ENCODE results near the gene SBK3.
"Not testable (repeated sequence)": the region's sequence is repeated elsewhere in the genome, so short reads cannot be mapped to it uniquely, and the experiment has no call there.

Gene SBK3

GRCh38 chr19:55519451-55520311, 25.7 kb downstream of the SBK3 start:
- DNase-seq (ENCODE audit: low read depth in 2 of 2), result peak in 1 of 2 experiments; percentile 32

- DNase-seq (ENCODE audit: low read depth in 2 of 2), result peak; percentile 79 to 80
Measured at GRCh38 chr19:55516878-55517620, 28.3 kb downstream of the SBK3 start.

GRCh38 chr19:55508120-55508519, 37.2 kb downstream of the SBK3 start:
- DNase-seq (ENCODE audit: low read depth in 2 of 2), result no peak

DNA sequence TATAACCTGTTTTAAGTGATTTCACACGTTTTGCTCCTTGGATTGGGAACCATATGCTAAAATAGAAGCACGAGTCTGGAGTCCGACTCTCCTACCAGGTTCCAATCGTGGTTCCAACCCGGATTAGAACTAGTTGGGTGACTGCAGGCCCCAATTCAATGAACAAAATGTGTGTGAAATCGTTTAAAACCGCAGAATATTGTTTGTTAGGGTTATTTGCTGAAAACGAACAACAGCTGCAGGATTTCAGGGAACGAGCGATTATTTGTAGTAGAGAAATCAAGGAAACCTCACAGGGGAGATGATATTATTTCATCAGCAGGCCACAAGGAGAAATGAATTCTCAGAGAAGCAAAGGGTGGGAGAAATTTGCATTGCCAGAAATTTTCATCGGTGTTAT, 40.4 kb downstream of the SBK3 start:
- DNase-seq (ENCODE audit: low read depth in 2 of 2), result no peak

DNA sequence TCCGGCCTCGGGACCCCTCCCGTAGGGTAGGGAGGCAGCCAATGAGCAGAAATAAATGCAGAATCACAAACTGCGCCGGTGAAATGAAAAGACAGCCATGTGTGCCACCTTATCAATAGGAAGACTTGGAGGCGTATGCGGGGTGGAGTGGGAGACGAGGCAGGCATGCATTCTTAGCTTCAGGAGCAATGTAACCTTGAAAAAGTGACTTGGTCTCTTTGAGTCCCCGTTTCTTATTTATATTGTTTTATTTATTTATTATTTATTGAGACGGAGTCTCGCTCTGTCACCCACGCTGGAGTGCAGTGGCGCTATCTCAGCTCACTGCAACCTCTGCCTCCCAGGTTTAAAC, 41.1 kb downstream of the SBK3 start:
- no peak for DNase-seq (ENCODE audit: low read depth in 2 of 2)

- peak; percentile 81 to 82 for DNase-seq (ENCODE audit: low read depth in 2 of 2)
Measured at GRCh38 chr19:55503502-55504251, 41.7 kb downstream of the SBK3 start.

DNA sequence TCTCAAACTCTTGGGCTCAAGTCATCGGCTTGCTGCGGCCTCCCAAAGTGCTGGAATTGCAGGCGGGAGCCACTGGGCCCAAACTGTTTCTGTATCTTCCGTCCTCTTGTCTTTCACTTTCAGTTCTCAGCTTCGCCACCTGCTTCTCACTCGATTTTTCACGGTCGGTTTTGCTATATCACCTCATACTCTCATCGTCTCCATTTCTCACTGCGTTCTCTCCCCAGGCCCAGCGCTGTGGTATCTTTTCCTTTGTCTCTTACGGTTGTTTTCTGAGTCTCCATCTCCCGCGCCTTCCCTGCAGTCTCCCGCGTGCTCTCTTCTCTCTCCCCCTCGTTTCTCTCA, 42.2 kb downstream of the SBK3 start:
- DNase-seq (ENCODE audit: low read depth in 2 of 2), result no peak

DNA sequence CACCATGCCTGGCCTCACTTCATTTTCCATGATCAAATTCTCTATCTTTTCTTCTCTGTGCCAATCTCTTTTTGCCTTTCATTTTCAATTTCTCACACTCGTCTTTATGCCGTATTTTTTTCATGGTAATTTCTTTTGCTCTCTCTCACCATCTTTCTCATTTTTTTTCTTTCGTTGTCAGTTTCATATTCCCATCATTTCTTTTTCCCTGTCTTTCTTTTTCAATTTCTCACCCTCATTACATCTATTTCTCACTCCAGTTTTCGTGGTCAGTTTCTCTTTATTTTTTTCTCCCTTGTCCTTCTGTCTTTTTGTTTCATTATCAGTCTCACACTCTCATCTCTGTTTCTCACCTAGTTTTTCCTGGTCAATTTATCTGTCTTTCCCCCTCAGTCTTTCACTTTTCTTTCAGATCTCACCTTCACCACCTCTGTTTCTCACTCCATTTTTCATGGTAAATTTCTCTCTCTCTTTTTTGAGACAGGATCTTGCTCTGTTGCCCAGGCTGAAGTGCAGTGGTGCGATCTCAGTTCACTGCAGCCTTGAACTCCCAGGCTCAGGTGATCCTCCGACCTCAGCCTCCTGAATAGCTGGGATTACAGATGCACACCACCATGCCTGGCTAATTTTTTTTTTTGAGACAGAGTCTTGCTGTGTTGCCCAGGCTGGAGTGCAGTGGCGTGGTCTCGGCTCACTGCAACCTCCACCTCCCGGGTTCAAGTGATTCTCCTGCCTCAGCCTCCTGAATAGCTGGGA, 43.0 kb downstream of the SBK3 start:
- no peak for DNase-seq (ENCODE audit: low read depth in 2 of 2)

- DNase-seq (ENCODE audit: low read depth in 2 of 2), result no peak
Measured at GRCh38 chr19:55500368-55500952, 44.9 kb downstream of the SBK3 start.

DNA sequence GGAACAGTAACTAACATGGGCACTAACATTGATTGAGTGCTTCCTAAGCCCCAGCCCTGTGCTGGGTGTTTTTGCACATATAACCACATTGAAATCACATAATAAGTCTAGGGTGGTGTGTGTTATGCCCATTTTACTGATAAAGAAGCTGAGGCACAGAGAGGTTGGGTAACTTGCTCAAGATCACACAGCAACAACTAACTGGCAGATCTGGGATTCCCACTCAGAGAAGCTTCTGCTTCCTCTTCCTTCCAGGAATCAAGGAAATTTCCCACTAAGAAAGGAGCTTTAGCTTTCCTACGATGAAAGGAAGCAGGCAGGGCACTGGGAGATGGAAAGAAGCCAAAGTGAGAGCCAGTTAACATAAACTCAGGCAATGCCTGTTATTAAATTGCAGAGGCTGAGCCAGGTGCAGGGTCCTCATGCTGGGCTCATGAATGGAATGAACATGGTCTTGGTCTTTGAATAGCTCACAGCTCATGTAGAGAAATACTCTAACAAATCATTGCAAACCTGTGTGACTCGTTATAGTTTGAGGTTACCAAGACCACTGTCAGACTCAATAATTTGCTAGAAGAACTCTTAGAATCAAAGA, 47.0 kb downstream of the SBK3 start:
- DNase-seq (ENCODE audit: low read depth in 2 of 2), result no peak

DNA sequence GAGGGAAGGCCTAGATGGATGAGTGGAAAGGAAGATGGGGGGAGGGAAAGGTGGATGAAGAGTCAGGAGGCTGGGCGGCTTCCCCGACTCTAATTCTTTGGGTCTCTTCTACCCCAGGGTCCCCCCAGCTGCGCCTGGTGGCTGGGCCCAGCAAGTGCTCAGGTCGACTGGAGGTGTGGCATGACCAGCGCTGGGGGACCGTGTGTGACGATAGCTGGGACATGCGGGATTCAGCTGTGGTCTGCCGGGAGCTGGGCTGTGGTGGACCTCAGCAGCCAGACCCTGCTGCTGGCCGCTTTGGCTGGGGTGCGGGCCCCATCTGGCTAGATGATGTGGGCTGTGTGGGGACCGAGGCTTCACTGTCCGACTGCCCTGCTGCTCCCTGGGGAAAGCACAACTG, 47.6 kb downstream of the SBK3 start:
- DNase-seq (ENCODE audit: low read depth in 2 of 2), result no peak

- DNase-seq (ENCODE audit: low read depth in 2 of 2), result not testable (repeated sequence)
Measured at GRCh38 chr19:55496820-55497219, 48.5 kb downstream of the SBK3 start.

DNA sequence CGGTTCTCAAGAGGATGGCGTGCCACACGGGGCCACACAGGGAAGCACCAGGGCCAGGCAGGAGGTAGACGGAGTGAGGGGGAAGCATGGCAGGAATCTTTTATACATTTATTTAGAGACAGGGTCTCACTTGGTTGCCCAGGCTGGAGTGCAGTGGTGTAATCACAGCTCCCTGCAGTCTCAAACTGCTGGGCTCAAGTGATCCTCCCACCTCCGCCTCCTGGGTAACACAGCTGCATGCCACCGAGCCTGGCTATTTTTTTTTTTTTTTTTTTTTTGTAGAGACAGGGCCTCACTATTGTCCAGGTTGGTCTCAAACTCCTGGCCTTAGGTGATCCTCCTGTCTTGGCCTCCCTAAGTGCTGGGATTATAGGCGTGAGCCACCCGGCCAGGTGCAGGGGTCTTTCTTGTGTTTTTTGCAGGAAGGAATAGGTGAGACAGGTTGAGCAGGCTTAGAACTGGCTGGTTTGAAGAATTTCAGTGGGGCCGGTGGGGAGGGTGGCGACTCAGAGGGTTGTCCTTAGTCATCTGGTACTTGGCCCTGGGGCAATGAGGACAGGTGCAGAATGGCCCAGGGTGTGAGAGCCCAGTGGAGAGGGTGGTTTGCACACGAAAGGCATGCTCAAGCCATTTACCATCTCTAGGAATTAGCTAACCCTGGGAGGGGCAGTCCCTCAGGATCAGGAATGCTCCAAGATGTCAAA, 49.5 kb downstream of the SBK3 start:
- no peak for DNase-seq (ENCODE audit: low read depth in 2 of 2)

DNA sequence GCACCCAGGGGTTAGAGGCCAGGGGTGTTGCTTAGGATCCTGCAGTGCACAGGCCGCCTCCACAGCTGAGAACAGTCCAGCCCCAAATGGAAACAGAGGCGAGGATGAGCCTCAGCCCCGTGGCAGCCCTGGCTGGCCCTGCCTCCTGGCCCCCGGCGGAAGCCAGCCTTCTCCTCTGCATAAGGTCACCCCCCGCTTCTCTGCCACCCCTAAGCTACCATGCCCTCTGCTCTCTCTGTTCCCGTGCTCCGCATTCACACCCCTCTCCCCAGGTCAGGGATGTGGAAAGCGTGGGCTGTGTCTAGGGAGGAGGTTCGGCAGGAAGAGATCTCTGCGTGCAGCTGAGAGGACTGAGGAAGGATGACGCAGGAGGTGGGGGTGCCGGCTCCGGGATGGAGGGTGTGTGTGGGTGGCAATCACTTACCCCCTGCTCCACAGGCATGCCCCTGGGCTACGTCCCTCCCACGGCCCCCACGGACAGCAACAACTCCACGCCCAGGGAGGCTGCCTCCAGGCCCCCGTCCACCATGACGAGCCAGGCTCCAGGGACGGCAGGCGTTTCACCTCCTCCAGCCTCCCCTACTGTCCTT, 51.1 kb downstream of the SBK3 start:
- no peak for DNase-seq (ENCODE audit: low read depth in 2 of 2)

DNA sequence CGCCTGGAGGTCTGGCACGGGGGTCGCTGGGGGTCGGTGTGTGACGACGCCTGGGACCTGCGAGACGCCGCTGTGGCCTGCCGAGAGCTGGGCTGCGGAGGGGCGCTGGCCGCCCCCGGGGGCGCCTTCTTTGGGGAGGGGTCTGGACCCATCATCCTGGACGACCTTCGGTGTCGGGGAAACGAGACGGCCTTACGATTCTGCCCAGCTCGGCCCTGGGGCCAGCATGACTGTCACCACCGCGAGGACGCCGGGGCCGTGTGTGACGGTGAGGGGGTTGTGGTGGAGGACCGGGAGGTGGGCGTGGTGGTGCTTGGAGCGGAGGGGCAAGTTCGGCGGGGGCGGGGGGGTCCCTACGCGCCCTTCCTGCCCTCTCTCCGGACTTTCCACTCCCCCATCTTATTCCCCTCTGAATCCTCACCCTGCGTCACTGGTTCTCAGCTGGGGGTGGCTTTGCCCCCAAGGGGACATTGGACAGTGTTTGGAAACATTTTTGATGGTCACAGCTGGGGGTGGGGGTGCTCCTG, 51.6 kb downstream of the SBK3 start:
- DNase-seq (ENCODE audit: low read depth in 2 of 2), result no peak

- DNase-seq (ENCODE audit: low read depth in 2 of 2), result no peak
Measured at GRCh38 chr19:55493052-55493644, 52.2 kb downstream of the SBK3 start.

GRCh38 chr19:55492362-55492944, 52.9 kb downstream of the SBK3 start:
- no peak for DNase-seq (ENCODE audit: low read depth in 2 of 2)

DNA sequence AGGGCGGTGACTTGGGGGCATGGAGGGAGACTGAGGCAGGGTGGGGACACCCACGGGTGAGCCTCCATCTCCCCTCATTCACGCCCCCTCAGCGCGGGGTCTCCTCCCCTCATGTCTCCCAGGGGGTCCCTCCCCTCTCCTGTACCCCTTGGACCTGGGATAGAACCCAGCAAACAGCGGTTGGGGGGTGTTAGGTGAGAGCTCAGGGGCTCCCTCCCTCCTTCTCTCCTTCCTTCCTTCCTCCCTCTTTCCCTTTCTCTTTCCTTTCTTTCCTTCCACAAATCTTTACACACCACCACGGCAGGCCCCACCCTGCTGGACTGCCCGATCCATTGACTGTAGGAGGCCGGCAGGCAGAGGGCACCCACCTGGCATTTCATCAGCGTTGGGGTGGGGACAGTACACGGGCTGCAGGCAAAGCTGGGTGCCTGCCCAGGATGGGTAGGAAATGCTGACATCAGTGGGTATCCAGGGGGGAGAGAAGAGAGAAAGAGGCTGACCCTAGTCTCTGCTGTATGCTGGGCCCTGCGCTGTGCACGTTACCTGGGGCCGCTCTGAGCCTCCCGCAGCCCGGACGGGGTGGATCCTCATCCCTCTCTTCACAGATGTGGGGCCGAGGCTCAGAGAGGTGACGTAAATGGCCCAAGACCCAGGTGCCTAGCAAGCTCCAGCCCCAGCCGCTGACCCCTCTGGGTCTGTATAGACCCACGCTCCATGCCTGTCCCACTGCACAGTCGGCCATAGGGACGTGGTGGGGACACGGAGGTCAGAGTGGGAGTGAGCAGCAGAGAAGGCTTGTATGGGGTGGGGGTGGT, 53.6 kb downstream of the SBK3 start:
- no peak for DNase-seq (ENCODE audit: low read depth in 2 of 2)

Measured in fibroblast of skin of left quadriceps (primary cell).